Measurements from ENCODE around the gene IQCH.
"Not testable (repeated sequence)": the region's sequence is repeated elsewhere in the genome, so short reads cannot be mapped to it uniquely, and the experiment has no call there.

The IQCH gene

GRCh38 chr15:67246606-67247005 is 8.0 kb upstream of the IQCH start:
- DNase-seq (ENCODE audit: low read depth in 2 of 2): not testable (repeated sequence)

DNA sequence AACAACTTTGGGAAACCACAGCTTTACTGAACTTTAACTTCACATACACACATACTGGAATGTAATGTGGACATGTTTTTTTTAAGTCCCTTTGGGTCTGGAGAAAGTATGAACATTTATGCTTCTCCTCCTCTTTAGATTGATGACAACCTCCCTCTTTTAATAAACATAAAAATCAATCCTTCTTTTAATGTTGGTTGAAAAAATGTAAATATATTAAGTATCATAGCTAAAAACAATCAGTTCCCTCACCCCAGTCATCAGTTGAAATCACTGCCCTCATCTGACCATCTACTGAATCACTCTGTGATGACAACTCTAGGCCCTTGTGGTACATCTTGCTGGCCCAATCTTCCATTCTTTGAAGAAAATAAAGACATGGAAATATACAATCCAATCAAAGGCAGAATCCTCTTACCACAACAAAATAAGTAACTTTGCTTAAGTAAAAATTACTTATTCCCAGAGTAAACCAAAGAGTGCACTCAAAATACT is 6.5 kb upstream of the IQCH start:
- no peak for DNase-seq (ENCODE audit: low read depth in 2 of 2)

- DNase-seq (ENCODE audit: low read depth in 2 of 2): no peak
Measured at GRCh38 chr15:67249830-67250229, 4.8 kb upstream of the IQCH start.

DNA sequence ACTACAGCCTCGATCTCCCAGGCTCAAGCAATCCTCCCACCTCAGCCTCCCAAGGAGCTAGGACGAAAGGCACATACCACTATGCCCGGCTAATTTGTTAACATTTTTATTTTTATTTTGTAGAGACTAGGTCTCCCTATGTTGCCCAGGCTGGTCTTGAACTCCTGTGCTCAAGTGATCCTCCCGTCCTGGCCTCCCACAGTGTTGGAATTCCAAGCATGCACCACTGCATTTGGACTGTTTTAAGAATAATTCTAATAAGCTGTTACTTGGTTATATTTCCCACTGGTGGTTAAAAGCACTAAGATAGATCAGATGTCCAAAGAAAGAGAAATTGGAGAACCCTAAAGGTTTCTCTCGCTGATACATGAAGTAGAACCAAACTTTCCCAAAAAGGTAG is 3.3 kb upstream of the IQCH start:
- DNase-seq (ENCODE audit: low read depth in 2 of 2): no peak

DNA sequence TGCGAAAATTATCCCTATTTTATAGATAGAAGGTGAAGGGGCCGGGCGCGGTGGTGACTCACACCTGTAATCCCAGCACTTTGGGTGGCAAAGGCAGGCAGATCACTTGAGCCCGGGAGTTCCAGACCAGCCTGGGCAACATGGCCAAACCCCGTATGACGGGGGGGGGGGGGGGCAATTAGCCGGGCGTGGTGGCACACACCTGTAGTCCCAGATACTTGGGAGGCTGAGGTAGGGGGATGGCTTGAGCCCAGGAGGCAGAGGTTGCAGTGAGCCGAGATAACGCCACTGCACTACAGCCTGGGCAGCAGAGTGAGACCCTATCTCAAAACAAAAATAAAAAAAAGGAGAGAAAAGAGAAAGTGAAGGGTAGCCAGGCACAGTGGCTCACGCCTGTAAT is 1.5 kb upstream of the IQCH start:
- DNase-seq (ENCODE audit: low read depth in 2 of 2): no peak

- DNase-seq (ENCODE audit: low read depth in 2 of 2): no peak
Measured at GRCh38 chr15:67253549-67254237, 893 bp upstream of the IQCH start.

- DNase-seq (ENCODE audit: low read depth in 2 of 2): no peak
Measured at GRCh38 chr15:67256051-67256450, 1.5 kb downstream of the IQCH start.

DNA sequence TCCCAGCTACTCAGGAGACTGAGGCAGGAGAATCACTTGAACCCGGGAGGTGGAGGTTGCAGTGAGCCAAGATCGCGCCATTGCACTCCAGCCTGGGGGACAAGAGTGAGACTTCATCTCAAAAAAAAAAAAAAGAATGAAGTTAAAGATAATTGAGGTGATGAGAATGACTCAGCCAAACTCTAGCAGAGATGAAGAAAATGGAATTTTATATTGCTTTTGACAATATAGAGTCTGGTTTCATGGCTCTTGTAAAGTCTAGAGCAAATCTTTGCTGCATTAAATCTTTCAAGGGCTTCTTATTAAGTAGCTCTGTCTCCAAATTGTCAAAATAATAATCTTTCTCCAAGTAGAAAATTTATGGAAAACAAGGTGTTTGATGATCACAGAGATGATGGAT is 3.8 kb downstream of the IQCH start:
- not testable (repeated sequence) for DNase-seq (ENCODE audit: low read depth in 2 of 2)

DNA sequence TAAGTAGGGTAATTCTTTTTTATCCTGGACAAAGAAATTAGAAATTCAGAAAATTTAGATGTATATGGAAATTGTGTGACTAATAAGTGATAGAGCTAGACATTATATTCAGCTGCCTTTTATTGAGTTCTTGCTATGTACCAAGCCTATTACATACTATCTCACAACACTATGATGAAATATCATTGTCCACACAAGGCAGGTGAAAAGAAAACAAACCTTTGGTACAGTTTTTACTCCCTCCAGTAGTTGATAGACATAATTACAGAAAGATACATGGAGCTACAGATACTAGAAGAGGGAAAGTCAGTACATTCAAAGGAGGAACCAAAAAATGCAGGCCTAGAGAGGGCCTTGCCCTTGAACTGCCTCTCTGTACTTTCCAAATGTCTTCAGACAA is 4.8 kb downstream of the IQCH start:
- DNase-seq (ENCODE audit: low read depth in 2 of 2): no peak

- DNase-seq (ENCODE audit: low read depth in 2 of 2): no peak
Measured at GRCh38 chr15:67259806-67260205, 5.2 kb downstream of the IQCH start.

DNA sequence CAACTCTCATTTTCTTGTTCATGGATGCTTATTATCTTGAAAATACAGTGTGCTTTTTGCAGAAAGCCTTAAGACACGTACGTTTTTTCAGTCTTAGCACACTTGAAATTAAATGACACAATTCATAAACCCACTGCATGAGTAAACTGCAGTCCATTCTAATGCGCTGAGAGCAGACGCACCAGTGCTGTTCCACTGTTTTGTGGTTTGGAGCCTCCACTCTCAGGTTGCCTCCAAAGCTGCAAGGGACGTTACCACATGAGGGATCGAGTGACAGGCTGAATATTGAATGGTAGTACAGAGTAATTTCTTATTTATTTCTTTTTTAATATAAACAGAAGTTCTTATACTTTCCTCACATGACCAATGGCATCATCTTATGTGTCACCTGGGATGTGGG is 12.3 kb downstream of the IQCH start:
- no peak for DNase-seq (ENCODE audit: low read depth in 2 of 2)

- no peak for DNase-seq (ENCODE audit: low read depth in 2 of 2)
Measured at GRCh38 chr15:67267440-67267839, 12.9 kb downstream of the IQCH start.

DNA sequence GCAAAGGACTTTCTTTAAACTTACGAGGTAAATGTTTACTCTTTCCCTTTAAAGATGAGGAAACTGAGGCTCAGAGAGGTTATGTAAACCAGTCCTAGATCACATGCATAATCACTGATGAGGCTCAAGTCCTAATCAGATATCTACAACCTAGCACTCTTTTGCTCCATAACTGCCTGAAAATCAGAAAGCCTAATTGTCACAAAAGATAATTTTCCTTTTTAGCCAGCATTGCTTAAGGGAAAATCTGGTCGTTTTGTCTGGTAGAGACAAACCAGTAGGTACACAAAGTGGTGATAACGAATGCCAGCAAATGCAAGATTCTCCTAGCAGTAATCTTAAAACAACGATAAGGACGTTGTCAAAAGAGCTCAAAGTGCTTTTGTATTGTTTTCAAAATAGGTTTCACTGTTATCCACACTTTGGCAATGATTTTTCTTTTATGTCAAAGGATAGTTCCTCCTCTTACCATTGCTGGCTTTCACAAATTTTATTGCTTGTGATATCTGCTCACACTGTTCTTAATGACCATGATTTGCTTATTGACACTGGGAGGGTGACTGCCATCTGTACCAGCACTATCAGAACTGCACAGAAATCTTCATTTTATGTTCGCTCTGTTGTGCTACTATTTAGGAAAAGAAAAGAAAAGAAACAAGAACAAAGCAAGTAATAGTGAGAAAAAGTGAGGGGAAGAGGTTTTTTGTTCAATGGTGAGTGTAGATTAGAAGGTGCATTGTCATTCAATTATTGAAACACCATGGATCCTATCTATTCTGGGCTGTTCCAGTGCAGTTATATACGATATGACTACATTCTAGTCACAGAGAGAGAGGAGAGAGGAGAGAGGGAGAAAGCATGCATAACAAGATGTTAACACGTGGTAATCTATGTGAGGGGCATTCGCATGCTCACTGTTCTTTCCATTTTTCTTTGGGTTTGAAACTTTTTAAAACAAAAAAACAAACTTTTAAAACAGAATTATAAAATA is 13.7 kb downstream of the IQCH start:
- DNase-seq (ENCODE audit: low read depth in 2 of 2): no peak

- DNase-seq (ENCODE audit: low read depth in 2 of 2): no peak
Measured at GRCh38 chr15:67274236-67274635, 19.6 kb downstream of the IQCH start.

- DNase-seq (ENCODE audit: low read depth in 2 of 2): no peak
Measured at GRCh38 chr15:67276666-67277065, 22.1 kb downstream of the IQCH start.

DNA sequence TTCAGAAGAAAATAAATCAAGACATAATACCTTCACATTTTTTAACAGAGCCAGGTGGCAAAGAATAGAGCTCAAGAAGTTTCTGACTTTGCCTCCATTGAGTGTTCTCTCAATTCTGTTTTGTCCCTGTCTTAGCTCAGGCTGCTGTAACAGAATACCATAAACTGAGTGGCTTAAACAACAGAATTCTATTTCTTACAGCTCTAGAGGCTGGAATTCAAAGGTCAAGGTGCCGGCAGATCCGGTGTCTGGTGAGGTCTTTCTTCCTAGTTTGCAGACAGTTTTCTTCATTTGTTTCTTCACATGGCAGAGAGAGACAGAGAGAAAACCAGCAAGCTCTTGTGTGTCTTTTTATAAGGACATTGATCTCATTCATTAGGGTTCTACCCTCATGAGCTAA is 25.6 kb downstream of the IQCH start:
- DNase-seq (ENCODE audit: low read depth in 2 of 2): no peak

- no peak for DNase-seq (ENCODE audit: low read depth in 2 of 2)
Measured at GRCh38 chr15:67281714-67282113, 27.1 kb downstream of the IQCH start.

DNA sequence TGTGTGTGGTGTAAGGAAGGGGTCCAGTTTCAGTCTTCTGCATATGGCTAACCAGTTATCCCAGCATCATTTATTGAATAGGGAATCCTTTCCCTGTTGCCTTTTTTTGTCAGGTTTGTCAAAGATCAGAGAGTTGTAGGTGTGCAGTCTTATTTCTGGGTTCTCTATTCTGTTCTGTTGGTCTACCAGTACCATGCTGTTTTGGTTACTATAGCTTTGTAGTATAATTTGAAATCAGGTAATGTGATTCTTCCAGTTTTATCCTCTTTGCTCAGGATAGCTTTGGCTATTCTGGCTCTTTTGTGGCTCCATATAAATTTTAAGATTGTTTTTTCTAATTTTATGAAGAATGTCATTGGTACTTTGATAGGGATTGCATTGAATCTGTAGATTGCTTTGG is 31.0 kb downstream of the IQCH start:
- DNase-seq (ENCODE audit: low read depth in 2 of 2): not testable (repeated sequence)

- DNase-seq (ENCODE audit: low read depth in 2 of 2): not testable (repeated sequence)
Measured at GRCh38 chr15:67286400-67286799, 31.8 kb downstream of the IQCH start.

DNA sequence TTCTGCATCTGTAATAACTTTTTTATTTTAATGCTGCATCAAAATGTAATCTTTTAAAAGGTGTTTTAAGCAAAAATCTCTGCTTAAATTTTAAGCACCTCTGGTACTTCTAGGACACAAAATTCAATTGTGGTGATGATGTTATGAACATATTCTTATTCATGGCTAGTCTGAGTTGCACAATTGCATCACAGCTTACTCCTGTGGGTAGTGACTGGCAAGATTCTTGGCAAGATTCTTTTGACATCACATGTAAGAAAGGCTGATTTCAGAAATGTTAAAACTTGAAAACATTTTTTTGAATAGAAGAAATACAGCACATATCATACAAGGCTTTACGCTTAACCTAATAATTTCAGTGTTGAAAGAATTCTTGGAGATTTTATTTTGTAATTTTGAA is 35.7 kb downstream of the IQCH start:
- DNase-seq (ENCODE audit: low read depth in 2 of 2): no peak

GRCh38 chr15:67296188-67296587 is 41.6 kb downstream of the IQCH start:
- DNase-seq (ENCODE audit: low read depth in 2 of 2): no peak

DNA sequence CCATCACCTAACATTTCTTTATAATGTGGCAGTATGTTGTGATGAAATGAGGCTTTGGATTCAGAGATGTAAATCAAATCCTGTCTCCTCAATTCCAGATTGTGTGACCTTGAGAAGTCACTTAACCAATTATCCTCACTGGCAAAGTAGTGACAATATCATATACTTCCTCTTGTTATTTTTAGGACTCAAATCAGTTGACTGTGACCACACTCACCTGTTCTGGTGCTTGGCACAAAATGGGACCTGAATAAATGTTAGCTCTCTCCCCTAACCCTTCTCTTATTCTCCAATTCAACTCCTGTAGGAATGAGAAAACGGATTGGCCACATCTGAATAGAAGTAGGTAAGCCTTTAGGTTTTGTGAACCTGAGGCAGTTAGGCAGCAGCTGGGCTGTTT is 42.1 kb downstream of the IQCH start:
- DNase-seq (ENCODE audit: low read depth in 2 of 2): no peak

Measured in stimulated activated CD8-positive, alpha-beta memory T cell treated with anti-CD3 and anti-CD28 coated beads, Interleukin-2, amount 100 ng/mL, for 48 hours (primary cell).